HG03175 (cell line): ENCODE results near the gene AIF1L.
A peak's percentile ranks its signal among the peaks of the same experiment; 100 is the strongest.
"Not testable (repeated sequence)": the region's sequence is repeated elsewhere in the genome, so short reads cannot be mapped to it uniquely, and the experiment has no call there.

ENCODE experiments used
- ATAC-seq: cut with Tn5 transposase; IDR thresholded peaks from one replicate; pipeline ENCODE4 v1.9.1; 2021; ENCODE audit warnings: mild to moderate bottlenecking, moderate library complexity; ENCODE audit not compliant: unreplicated experiment

The AIF1L gene

DNA sequence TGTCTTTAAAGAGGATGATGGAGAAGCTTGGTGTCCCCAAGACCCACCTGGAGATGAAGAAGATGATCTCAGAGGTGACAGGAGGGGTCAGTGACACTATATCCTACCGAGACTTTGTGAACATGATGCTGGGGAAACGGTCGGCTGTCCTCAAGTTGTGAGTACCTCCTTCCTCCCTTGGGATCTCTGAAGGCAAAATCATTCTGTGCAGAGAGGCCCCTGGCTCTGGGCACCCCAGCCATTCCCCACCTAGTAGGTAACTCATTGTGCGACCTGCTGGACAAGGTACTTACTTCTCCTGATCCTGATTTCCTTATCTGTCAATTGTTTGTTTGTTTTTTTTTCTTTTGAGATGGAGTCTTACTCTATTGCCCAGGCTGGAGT, 21.4 kb downstream of the AIF1L start:
- no peak for ATAC-seq

DNA sequence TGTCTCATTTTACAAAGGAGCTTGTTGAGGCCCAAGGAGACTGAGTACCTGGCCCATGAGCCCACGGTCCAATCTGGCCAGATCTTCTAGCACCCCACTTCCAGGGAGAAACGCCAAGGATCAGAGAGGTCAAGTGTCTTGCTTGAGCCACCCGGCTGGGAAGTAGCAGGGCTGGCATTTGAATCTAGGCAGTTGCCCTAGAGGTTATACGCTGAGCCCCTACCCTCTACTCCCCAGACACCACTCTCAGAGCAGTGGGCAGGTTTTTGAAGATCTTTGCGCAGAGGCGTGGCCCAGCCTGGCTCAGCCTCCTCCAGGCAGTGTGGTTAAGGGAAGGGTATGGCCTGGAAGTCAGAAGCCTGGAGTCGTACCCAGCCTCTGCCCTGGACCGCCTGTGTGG, 23.3 kb downstream of the AIF1L start:
- ATAC-seq = no peak

DNA sequence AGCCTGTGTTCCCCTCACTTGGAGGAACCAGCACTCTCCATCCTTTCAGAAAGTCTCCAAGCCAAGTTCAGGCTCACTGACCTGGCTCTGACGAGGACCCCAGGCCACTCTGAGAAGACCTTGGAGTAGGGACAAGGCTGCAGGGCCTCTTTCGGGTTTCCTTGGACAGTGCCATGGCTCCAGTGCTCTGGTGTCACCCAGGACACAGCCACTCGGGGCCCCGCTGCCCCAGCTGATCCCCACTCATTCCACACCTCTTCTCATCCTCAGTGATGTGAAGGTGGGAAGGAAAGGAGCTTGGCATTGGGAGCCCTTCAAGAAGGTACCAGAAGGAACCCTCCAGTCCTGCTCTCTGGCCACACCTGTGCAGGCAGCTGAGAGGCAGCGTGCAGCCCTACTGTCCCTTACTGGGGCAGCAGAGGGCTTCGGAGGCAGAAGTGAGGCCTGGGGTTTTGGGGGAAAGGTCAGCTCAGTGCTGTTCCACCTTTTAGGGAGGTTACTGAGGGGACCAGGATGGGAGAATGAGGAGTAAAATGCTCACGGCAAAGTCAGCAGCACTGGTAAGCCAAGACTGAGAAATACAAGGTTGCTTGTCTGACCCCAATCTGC, 24.4 kb downstream of the AIF1L start:
- ATAC-seq = no peak

DNA sequence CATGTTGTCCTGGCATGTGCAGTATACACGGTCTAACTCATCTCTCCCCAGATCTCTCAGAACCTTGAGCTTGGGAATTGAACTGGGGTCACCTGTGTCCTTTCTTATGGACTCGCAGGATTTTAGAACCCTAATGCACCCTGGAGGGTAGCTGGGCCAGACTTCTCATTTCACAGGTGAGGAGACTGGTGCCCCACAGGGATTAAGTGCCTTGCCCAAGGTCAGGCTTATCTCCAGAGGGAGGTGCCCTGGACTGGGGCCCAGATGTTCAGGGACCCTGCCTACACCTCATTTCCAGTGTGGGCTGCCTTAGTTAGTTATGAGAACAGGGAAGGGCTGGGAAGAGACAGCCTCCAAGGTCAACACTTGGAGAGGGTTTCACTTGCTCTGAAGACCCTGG, 25.0 kb downstream of the AIF1L start:
- ATAC-seq = no peak

DNA sequence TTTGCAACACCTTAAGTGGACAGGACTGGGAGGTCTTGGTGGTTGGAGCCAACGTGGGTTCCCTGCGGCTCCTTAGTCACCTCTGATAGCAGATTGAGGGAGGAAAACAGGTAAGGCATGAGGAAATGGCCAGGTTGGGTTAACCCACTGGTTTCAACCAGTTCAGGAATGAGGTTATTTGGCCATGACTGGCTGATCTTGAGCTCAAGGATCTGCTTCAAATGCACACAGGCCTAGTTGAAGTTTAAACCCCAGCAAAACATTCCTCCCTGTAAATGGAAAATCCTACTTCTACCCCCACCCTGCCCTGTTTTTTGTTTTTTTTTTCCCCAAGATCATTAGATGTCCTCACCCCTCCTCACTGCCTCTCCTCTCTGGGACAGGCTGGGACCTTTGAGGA, 25.8 kb downstream of the AIF1L start:
- no peak for ATAC-seq

DNA sequence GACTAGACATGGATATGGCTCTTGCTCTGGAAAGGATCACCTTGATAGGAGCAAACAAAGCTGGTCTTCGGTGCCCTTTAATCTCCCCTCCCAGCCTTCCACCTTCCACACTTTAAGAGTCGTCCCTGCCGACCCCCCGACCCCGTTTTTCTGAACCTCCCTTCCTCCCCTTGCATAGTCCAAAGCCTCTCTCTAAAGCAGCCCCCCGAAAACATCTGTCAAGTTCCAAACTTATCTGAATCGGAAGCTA, 28.6 kb downstream of the AIF1L start:
- peak; percentile 7 for ATAC-seq

DNA sequence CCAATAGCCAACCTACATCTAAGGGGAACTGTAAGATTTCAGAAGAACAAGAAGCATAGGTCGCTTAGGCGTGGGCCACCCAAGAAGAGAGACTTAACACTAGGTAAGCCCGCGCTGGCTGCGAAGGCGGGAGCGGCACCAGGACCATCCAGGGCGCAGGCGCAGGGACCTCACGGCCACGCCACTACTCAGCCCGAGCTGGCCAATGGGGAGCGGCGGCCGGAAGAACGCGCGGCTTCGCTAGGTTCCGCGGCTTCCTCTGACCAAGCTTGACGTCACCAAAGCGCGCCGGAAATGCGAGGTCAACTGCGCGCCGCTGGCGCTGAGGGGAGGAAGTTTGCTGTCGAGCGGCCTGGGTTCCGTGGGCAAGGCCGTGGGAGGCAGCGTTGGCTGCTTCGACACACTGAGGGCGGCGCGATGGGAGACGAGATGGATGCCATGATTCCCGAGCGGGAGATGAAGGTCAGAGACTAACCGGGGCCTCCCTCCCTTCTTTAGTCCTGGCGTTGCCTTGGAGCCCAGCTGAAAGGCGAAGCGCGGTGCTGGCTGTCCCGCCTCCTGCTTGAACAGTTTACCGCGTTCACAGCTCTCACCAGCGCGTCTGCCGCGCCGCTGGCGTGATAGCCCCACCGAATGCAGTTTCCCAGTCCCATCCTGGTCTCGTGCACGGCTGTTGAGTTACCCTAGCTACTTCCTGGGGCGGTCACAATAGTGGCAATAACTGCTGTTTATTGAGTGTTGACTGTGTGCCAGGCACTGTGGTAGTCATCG, 29.1 kb downstream of the AIF1L start, which contains the start of gene NUP214:
NUP214 (plus strand) TSS at position 299 of the 771 bp plus-strand sequence; CDS start at position 418, 119 bp downstream.
- peak; percentile 98 for ATAC-seq

DNA sequence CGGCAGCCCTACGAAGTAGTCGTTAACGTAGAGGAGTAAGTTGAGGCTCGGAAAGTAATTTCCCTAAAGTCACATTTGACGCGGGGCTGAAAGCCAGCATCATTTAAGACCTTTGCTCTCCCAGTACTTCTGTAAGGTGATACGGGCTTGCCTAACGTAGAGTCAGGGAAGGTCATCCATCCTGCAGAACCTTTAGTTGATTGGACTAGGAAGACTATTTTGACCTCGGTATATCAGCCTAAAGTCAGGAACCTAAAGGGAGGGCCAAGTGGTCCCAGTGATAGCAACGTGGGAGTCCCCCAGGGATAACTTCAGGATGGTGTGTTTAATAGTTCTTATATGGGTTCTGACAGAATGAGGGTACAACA, 29.7 kb downstream of the AIF1L start:
- ATAC-seq = no peak

DNA sequence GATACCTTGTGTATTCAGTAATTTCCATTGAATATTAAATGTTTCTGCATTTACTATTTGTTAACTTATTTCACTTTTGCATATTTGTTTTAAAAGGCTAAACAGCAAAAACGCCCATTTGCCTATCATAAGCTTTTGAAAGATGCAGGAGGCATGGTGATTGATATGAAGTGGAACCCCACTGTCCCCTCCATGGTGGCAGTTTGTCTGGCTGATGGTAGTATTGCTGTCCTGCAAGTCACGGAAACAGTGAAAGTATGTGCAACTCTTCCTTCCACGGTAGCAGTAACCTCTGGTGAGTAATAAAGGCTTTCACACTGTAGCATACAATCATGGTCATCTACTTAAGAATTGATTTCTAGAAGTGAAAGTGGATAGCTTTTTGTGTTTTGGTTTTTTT, 32.9 kb downstream of the AIF1L start:
- ATAC-seq = no peak

DNA sequence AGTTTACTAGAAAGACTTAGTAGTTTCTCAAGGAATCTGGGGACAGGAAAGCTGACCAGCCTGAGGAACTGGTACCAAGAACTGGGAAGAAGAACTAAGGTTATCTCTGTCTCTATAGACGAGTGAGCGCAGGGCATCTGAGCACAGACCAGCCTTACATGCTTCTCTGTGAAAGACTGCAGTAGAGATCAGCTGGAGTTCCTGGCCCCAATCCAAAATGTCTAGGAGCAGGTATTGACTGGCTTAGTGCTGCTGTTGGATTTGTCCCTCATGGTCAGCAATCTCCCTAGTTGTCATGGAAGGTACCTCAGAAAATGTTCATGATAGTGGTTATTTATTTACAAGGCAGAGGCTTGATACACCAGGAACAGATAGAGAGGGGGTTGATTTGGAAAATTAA, 42.3 kb downstream of the AIF1L start:
- ATAC-seq = no peak

DNA sequence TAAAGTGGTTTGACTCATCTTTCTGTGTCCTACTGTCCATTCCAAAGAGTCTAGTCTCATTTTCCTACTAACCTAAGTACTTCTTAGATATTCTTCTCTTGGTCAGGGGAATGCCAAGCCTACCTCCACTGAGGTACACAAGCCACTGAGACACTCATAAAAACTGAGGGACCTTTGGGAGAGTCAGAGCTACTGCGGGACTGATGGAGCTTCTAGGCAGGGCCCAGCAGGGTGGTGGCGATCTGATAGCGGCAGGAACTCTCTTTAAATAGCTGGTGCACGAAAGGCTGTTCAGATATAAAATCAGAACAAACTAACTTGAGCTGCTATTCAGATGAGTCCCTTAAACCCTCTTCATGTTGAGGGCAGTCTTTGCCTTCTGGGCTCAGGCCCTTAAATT, 43.8 kb downstream of the AIF1L start:
- ATAC-seq = no peak

DNA sequence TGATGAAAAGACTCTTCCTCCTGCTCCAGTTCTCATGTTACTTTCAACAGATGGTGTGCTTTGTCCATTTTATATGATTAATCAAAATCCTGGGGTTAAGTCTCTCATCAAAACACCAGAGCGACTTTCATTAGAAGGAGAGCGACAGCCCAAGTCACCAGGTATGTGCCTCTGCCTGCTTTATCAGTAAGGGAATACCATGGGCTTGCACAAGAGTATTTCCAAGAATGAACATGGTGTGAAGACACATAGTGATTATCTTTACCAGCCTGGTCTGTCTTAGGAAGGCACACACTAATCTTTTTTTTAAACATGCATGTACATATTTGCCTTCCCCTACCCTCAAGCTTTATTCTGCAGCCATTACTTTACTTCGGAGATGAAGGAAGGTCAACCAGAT, 44.2 kb downstream of the AIF1L start:
- no peak for ATAC-seq

DNA sequence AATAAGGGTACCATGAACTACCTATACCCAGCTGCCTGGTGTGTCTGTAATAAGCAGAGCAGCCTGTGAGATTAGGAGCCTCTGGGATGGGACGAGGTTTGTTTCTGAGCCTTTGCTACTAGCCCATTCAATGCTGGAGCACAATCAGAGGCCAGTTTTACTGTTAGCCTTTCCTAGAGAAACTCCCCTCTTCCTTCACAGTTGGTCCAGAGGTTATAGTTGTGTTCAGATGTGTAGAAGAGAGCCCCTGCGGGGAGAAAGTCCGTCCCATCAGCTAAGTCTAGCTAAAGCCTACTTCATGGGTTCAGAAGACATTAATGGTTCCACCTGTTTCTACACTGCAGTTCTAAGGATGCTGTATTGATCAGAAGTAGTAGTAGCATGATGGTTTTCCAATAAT, 45.8 kb downstream of the AIF1L start:
- no peak for ATAC-seq

DNA sequence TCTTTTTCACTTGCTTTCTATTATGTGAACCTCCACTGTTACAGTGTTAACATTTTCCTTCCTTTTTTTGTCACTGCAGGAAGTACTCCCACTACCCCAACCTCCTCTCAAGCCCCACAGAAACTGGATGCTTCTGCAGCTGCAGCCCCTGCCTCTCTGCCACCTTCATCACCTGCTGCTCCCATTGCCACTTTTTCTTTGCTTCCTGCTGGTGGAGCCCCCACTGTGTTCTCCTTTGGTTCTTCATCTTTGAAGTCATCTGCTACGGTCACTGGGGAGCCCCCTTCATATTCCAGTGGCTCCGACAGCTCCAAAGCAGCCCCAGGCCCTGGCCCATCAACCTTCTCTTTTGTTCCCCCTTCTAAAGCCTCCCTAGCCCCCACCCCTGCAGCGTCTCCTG, 47.9 kb downstream of the AIF1L start:
- ATAC-seq = no peak

DNA sequence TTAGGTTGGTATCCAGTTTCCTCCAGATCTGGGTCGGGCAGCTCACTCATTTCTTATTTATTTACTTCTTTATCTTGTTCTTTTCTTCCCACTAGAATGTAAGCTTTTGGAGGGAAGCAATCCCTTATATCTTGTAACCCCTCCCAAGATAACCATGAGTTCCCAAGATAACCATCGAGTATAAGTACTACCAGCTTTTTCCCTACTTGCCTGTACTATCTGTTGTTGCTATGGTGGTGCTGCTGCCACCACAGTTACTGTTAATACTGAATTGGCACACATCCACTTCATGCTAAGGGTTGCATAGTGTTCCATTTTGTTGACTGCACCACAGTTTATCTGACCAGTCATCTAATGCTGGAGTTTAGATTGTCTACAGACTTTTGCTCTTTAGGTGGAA, 48.9 kb downstream of the AIF1L start:
- no peak for ATAC-seq

DNA sequence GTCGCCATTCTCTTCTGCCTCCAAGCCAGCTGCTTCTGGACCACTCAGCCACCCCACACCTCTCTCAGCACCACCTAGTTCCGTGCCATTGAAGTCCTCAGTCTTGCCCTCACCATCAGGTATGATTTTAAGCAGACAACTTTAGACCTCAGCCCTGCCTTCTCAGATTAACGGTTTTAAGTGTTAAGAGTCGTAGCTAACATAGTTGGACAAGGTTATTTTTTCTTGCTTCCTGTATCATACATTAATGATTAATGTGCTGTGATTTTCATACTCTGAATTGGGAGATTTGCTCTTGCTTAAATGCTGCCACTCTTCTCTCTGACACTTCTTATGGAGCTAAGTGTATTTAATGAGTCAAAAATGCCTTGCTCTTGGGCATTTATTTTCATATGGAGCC, 49.9 kb downstream of the AIF1L start:
- ATAC-seq = no peak

DNA sequence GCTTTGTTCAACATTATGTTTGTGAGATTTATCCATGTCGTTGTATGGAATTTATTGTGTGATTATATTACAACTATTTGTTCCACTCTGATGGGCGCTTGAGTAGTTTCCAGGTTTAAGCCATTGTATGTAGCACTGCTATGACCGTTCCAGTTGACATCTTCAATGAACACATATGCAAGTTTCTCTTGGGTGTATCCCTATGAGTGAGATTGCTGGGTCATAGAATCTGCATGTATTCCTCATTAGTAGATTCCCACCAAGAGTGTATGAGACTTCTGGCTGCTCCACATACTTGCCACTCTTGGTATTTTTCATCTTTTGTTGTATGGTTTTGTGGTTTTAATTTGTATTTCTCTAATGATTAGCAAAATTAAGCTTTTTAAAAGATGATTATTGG, 51.9 kb downstream of the AIF1L start:
- no peak for ATAC-seq

DNA sequence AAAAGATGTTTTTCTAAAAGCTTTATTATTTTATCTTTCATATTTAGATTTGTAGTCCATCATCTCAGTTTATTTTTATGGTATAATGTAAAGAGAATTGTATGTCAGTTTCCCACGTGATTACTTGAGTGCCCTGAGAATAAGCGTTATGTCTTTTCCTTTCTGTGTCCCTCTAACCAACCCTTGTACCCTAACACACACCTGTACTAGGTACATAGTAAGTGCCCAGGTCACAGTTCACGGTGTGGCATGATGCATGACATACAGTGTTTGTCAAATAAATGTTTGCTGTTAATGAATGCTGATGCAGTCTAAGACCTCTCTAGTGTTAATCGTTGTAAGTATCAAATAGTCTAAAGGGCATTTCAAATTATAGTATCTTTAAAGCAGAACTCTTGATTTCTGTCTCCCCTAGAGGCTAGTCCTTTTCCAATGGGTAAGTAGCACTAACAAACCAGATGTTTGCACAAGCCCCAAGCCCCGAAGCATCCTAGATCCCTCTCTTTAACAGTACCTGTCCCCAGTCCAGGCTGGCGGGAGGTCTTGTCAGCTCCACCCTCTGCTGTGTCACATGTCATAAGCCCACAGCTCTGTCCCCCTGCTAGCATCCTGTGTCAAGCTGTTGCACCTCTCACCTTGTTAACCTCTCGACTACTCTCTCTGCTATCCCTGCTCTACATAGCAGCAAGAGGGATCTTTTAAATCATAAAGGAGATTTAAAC, 52.8 kb downstream of the AIF1L start:
- no peak for ATAC-seq

DNA sequence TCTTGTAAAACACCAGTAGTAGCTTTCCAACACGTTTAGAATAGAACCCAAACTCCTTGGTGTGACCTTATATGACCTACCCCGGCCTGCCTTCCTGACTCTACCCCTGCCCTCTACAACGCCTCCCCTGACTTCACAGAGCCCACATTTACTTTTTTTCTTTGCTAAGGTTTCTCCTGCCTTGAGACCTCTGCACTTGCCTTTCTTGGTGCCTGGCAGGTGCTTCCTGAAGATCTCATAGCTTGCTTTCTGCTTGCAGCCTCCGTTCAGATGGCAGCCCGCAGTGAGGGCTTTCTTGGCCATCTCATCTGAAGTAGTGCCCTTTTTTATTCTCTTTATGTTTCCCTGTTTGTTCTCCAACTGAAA, 53.3 kb downstream of the AIF1L start:
- no peak for ATAC-seq

DNA sequence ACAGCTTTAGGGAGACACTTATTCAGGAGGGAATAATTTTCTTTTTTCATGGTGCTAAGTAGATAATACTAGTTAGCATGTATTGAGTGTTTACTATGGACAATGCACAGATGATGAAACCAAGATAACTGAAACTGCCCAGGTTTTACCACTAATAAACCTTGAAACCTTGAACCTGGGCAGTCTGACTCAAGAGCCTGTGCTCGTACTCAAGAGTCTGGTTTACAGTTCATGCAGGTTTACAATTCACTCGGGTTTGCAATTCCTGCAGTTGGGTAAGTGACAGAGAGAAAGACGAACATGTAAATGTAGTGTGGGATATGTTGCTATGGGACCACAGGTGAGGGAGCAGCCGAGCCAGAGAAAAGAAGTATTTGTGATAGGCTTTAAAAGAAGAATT, 57.3 kb downstream of the AIF1L start:
- no peak for ATAC-seq

DNA sequence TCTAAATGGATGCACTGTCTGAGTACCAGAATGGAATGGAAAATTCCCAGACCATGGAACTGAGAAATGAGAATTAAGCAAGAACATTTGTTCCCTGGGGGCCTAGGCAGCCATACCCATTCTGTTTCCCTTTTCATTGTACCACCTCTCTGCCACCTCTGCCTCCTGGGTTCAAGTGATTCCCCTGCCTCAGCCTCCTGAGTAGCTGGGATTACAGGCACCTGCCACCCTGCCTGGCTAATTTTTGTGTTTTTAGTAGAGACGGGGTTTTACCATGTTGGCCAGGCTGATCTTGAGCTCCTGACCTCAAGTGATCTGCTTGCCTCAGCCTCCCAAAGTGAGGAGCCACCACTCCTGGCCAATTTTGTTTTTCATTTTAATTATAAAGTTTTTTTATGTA, 62.3 kb downstream of the AIF1L start:
- not testable (repeated sequence) for ATAC-seq

DNA sequence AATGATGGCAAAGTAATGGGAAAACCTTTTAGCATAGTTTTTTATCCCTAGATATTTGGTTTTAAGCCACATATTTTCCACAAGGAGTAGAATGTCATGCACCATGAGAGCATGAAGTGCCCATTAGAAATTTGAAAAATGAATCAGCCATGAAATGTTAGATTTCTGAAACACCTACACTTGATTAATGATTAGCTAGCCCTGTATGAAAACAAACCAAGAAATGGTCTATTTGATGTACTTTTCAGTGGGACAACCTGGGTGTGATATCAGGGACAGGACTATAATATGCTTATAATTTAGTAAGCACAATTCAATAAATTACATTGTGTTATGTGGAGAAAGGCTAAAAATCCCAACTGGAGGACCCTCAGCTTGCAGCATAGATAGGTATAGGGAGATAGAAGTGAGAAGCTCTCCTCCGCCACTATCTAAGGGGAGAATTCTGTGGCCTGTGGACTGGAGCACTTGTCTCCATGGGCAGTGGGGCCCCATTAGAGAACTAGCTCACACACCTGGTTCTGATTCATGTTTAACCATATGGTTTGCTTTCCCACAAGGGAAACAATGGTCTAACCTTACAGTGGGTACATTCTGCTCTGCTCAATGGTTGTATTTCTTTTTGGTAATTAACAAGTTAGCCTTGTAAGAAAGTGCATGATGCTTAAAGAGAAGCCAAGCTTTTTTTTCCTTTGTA, 64.2 kb downstream of the AIF1L start:
- no peak for ATAC-seq
